HL-60 (cell line): ENCODE results near the gene PRPF40B.

Experiments used
- CTCF ChIP-seq: IDR thresholded peaks from one replicate; pipeline ENCODE4 v1.5.1; 2011; ENCODE audit warnings: low read length, control low read depth, inconsistent platforms; ENCODE audit not compliant: insufficient read depth
- GABPA ChIP-seq: IDR thresholded peaks from 2 replicates; pipeline ENCODE4 v1.6.1; 2012; ENCODE audit warnings: low read depth
- POLR2AphosphoS5 ChIP-seq: IDR thresholded peaks from 2 replicates; pipeline ENCODE4 v1.6.1; 2012; ENCODE audit warnings: low read depth
- REST ChIP-seq: IDR thresholded peaks from 2 replicates; pipeline ENCODE4 v1.6.1; 2012; ENCODE audit warnings: low read depth; ENCODE audit not compliant: insufficient replicate concordance

- TF ChIP-seq CTCF = no peak
- TF ChIP-seq POLR2AphosphoS5 = no peak
- no peak for TF ChIP-seq REST
- no peak for TF ChIP-seq GABPA
These were observed 13.2 kb downstream of the PRPF40B start for GRCh38 chr12:49636574-49636973.
